Osteocyte (in vitro differentiated cells): Measurements from ENCODE around the gene RCBTB2. TPM values are rescaled to one million over a fixed set of nuclear protein-coding genes. Genes with fewer than 3 reads are reported as not detected.

Experiments
- DNase-seq: peaks from one replicate; pipeline ENCODE4 v3.0.0; 2021; ENCODE audit warnings: mixed read lengths; ENCODE audit not compliant: unreplicated experiment; ENCODE audit errors: extremely low spot score
- H3K27ac Mint-ChIP-seq: one replicate; pipeline ENCODE4 v1.8.0; 2021; ENCODE audit warnings: mild to moderate bottlenecking, mixed read lengths; ENCODE audit not compliant: unreplicated experiment
- H3K27me3 Mint-ChIP-seq: one replicate; pipeline ENCODE4 v1.8.0; 2021; ENCODE audit warnings: mixed read lengths; ENCODE audit not compliant: unreplicated experiment
- H3K36me3 Mint-ChIP-seq: one replicate; pipeline ENCODE4 v1.8.0; 2021; ENCODE audit warnings: mixed read lengths; ENCODE audit not compliant: unreplicated experiment
- H3K4me1 Mint-ChIP-seq: one replicate; pipeline ENCODE4 v1.8.0; 2021; ENCODE audit warnings: mixed read lengths; ENCODE audit not compliant: unreplicated experiment
- H3K4me3 Mint-ChIP-seq: one replicate; pipeline ENCODE4 v1.8.0; 2021; ENCODE audit warnings: mild to moderate bottlenecking, moderate library complexity, mixed read lengths; ENCODE audit not compliant: unreplicated experiment
- H3K9me3 Mint-ChIP-seq: one replicate; pipeline ENCODE4 v1.8.0; 2021; ENCODE audit warnings: mixed read lengths; ENCODE audit not compliant: unreplicated experiment
- total RNA-seq: library from RNA; stranded (reverse); gene quantifications from 2 replicates; pipeline ENCODE4 v1.2.1, GENCODE V29; 2021
- TF ChIP-seq, protein P1 (sequence below): fragments of 200-600 bp; sonication (generic); IDR thresholded peaks from 2 replicates; pipeline ENCODE4 v1.5.0; 2021; ENCODE audit warnings: antibody characterized with exemption, mild to moderate bottlenecking, moderate library complexity

The RCBTB2 gene
- total RNA-seq, 1 donor from 2014 or later: 12.1 TPM

DNA sequence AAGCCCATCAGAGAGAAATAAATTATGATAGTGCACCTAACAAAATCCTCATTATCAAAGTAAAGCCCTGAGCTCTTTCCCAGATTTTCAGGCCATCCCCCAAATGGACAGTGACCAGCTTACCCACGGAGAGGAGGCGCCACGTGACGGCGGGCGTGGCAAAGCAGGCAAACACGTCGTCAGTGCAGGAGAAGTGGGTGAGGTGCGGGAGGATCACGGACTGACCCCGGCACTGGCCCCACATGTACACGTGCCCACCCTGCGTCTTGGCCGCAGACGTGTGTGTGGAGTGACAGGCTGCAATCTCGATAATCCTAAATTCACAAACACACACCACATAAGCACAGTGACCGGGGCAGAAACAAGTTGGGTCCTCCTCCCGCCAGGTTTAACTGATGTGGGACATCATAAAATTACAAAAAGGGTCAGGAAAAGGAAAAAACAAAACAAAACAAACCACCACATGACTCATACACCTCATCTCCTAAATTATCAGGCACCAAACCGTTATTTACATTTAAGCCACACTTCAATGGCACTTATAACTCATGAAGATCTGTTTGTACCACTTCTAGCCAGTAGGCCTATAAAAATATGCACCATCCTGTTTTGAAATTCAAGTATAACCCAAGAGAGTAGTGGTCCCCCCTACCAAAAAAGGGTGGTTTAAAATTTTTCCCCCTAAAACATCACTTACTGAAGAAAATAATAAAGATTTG, 30.1 kb downstream of the RCBTB2 start:
- no peak overlapping the region for H3K4me3 Mint-ChIP-seq
- H3K9me3 Mint-ChIP-seq: no peaks in the 10 kb centered on the region
- DNase-seq: no peak
- H3K4me1 Mint-ChIP-seq: peaks cover 9% of the 10 kb centered on the region
- TF ChIP-seq, protein P1, sequence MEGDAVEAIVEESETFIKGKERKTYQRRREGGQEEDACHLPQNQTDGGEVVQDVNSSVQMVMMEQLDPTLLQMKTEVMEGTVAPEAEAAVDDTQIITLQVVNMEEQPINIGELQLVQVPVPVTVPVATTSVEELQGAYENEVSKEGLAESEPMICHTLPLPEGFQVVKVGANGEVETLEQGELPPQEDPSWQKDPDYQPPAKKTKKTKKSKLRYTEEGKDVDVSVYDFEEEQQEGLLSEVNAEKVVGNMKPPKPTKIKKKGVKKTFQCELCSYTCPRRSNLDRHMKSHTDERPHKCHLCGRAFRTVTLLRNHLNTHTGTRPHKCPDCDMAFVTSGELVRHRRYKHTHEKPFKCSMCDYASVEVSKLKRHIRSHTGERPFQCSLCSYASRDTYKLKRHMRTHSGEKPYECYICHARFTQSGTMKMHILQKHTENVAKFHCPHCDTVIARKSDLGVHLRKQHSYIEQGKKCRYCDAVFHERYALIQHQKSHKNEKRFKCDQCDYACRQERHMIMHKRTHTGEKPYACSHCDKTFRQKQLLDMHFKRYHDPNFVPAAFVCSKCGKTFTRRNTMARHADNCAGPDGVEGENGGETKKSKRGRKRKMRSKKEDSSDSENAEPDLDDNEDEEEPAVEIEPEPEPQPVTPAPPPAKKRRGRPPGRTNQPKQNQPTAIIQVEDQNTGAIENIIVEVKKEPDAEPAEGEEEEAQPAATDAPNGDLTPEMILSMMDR: no peak
- no peak overlapping the region for H3K27ac Mint-ChIP-seq
- no peaks in the 10 kb centered on the region for H3K27me3 Mint-ChIP-seq
- peaks cover 9% of the 10 kb centered on the region for H3K36me3 Mint-ChIP-seq

DNA sequence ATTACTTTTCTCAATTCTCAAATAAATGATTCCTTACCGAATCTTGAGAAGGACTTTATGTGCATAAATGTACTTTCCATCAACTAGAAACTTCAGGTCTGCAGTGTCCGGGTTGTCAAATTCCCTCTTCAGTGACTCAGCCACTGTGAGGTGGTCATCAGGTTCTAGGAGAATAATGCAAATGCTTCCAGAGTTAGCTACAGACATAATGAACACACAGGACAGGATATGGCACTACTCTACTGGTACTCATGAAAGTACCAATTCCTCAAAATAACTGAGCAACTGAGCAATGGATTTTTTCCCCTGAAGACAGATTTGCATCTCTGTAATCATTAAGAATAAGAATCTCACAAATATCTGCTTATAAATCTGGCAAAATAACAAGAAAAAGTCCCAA, 31.2 kb downstream of the RCBTB2 start:
- peaks cover 9% of the 10 kb centered on the region for H3K4me1 Mint-ChIP-seq
- H3K4me3 Mint-ChIP-seq: no peak overlapping the region
- DNase-seq: no peak
- no peaks in the 10 kb centered on the region for H3K27me3 Mint-ChIP-seq
- H3K9me3 Mint-ChIP-seq: no peaks in the 10 kb centered on the region
- H3K36me3 Mint-ChIP-seq: peaks cover 9% of the 10 kb centered on the region
- no peak overlapping the region for H3K27ac Mint-ChIP-seq
- TF ChIP-seq, protein P1: no peak

DNA sequence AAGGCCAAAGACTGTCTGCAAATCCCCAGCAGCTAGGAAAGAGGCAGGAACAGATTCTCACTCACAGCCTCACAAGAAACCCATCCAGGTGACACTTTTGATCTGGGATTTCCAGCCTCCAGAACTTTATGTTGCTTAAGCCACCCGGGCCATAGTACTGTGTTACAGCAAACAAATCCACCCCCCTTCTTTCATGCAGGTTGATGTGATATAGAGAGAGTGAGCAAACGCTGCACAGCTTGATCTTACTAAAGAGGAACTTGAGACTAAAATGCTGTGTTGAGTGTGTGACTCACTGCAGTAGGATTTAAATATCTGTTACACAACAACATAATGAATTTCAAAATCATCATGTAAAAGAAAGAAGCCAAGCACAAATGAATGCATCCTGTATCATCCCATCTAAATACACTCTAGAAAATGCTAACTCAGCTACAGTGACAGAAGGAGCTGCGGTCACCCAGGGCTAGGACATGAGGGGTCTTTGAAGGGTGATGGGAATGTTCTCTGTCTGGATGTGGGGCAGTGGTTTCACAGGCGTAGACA, 32.2 kb downstream of the RCBTB2 start:
- H3K4me1 Mint-ChIP-seq: peaks cover 6% of the 10 kb centered on the region
- H3K36me3 Mint-ChIP-seq: peaks cover 5% of the 10 kb centered on the region
- H3K27ac Mint-ChIP-seq: no peak overlapping the region
- DNase-seq: no peak
- H3K27me3 Mint-ChIP-seq: no peaks in the 10 kb centered on the region
- H3K4me3 Mint-ChIP-seq: no peak overlapping the region
- H3K9me3 Mint-ChIP-seq: no peaks in the 10 kb centered on the region
- TF ChIP-seq, protein P1: no peak

DNA sequence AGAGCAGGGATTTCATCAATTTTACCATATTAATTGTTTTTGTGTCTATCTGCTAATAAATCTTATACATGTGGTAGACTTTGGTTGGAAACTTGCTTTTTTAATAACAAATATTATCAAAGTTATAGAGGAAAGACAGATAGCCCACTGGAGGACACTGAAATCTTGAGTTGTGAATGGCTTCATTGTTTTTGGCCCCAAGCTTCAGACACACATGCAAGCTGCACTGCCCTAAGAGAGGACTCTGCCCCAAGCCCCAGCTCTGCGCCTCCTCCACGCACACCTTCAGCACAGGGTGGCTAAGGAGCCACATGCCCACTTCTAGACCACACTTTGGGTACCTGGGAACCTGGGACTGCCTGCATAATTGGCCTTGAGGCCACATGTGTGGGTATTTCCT, 35.2 kb downstream of the RCBTB2 start:
- Mint-ChIP-seq H3K4me1 (peaks cover 6% of the 10 kb centered on the region), H3K27ac (no peak overlapping the region), H3K9me3 (no peaks in the 10 kb centered on the region), H3K4me3 (no peak overlapping the region), H3K36me3 (peaks cover 2% of the 10 kb centered on the region), H3K27me3 (no peaks in the 10 kb centered on the region)
- TF ChIP-seq, protein P1: no peak
- DNase-seq: no peak

DNA sequence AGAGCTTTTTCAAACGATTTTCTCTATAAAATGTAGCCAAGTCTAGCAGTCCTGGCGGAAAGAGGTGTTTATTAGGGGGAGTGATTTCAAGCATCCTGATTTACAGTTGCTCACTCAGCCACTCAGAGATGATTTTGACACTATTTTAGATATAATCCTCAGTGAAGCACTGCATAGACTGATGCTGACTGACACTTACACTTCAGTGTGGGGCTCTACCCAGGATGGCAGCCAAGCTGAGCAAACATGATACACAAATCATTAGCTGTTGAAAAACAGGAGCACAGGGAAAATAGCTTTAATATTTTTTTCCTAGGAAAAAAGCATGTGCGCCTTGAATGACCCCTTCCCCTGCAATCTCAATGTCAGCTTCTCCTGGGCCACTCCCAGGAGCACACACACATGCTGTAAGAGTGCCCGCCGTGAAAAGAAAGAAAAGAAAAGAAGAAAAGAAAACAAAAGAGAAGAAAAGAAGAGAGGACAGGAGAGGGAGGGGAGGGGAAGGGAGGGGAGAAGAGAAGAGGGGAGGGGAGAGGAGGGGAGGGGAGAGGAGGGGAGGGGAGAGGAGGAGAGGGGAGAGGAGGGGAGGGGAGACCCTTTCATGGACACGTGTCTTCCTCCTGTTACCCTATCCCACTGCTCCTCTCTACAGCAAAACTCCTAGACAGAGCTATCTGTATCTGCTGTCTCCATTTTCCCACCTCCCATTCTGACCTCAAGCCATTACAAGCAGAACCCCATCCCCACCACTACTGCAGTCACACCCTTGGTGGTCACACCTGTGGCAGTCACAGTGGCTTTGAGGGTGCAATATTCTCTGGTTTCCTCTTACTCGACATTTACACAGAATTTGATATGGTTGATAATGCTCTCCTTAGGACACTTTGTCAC, 36.4 kb downstream of the RCBTB2 start:
- Mint-ChIP-seq H3K27me3 (no peaks in the 10 kb centered on the region), H3K9me3 (no peaks in the 10 kb centered on the region), H3K4me1 (peaks cover 6% of the 10 kb centered on the region), H3K4me3 (no peak overlapping the region), H3K36me3 (peaks cover 2% of the 10 kb centered on the region), H3K27ac (no peak overlapping the region)
- no peak for DNase-seq
- TF ChIP-seq, protein P1: no peak
